CD4-positive, alpha-beta T cell (primary cell): Measurements from ENCODE around the gene SFMBT2. TPM values are rescaled to one million over a fixed set of nuclear protein-coding genes. Genes with fewer than 3 reads are reported as not detected.

ENCODE experiments used
- ATAC-seq: fragments of 200-7000 bp; cut with Tn5 transposase; one replicate; pipeline ENCODE4 v1.10.0; 2022; ENCODE audit warnings: mild to moderate bottlenecking; ENCODE audit not compliant: poor library complexity
- CTCF ChIA-PET: fragments of 350-600 bp; sonication (Branson Sonifier 250); formaldehyde crosslinking; loops from one replicate; lab custom pipeline; 2021; ENCODE audit warnings: antibody characterized with exemption, inconsistent platforms; lab: Charles Lee
- POLR2A ChIA-PET: fragments of 350-600 bp; sonication (Branson Sonifier 250); formaldehyde crosslinking; loops from one replicate; lab custom pipeline; 2021; ENCODE audit warnings: antibody characterized with exemption, inconsistent platforms; lab: Charles Lee
- DNase-seq, 14 experiments: peaks; one replicate each; pipeline ENCODE4 v3.0.0-alpha.2; 2013 to 2020; ENCODE audit warnings: mixed read lengths in 2 of 14
- H3K27ac ChIP-seq, 2 donors: one replicate each; pipeline versions ENCODE4 v1.5.1 to v1.7.0; 2013; ENCODE audit warnings: low read length in 2 of 2, low read depth in 1 of 2, mild to moderate bottlenecking in 1 of 2
- H3K27me3 ChIP-seq, 2 experiments: 1 replicate in 1 of 2; 2 replicates in 1 of 2; pipeline versions ENCODE4 v1.6.1 to v1.7.0; 2013; ENCODE audit warnings: low read length in 2 of 2, control low read depth in 1 of 2, mild to moderate bottlenecking in 1 of 2, moderate library complexity in 1 of 2; ENCODE audit not compliant: insufficient read depth in 2 of 2, control insufficient read depth in 1 of 2
- H3K36me3 ChIP-seq: one replicate; pipeline ENCODE4 v1.6.1; 2013; ENCODE audit warnings: low read length, control low read depth; ENCODE audit not compliant: insufficient read depth
- H3K4me1 ChIP-seq: one replicate; pipeline ENCODE4 v1.6.1; 2013; ENCODE audit warnings: low read length, control low read depth; ENCODE audit not compliant: insufficient read depth
- H3K4me3 ChIP-seq: one replicate; pipeline ENCODE4 v1.5.1; 2013; ENCODE audit warnings: mild to moderate bottlenecking, low read length, moderate library complexity
- H3K9me3 ChIP-seq, 2 experiments: 1 replicate in 1 of 2; 2 replicates in 1 of 2; pipeline versions ENCODE4 v1.6.1 to v1.7.0; 2013; ENCODE audit warnings: low read length in 2 of 2, mild to moderate bottlenecking in 2 of 2, control low read depth in 1 of 2, moderate library complexity in 1 of 2; ENCODE audit not compliant: control insufficient read depth in 1 of 2, insufficient read depth in 1 of 2
- H3K27ac Mint-ChIP-seq: one replicate; pipeline ENCODE4 v1.8.0; 2020; ENCODE audit warnings: mixed read lengths
- H3K27me3 Mint-ChIP-seq: one replicate; pipeline ENCODE4 v1.8.0; 2021; ENCODE audit warnings: mixed read lengths
- H3K36me3 Mint-ChIP-seq: one replicate; pipeline ENCODE4 v1.8.0; 2021; ENCODE audit warnings: low read depth, mixed read lengths
- H3K4me1 Mint-ChIP-seq: one replicate; pipeline ENCODE4 v1.8.0; 2021; ENCODE audit warnings: low read depth, mixed read lengths
- H3K4me3 Mint-ChIP-seq: one replicate; pipeline ENCODE4 v1.8.0; 2020; ENCODE audit warnings: mild to moderate bottlenecking, mixed read lengths
- H3K9me3 Mint-ChIP-seq: one replicate; pipeline ENCODE4 v1.8.0; 2020; ENCODE audit warnings: mixed read lengths
- intact Hi-C, 2 experiments: fragments of 100-400 bp; cut with DNase I in 1 of 2; cut with micrococcal nuclease in 1 of 2; formaldehyde crosslinking; loops; one replicate each; pipeline versions ENCODE4 v1.15.1 to v1.9.0; 2023 to 2025; cut with DNase I, micrococcal nuclease
- total RNA-seq, 174 experiments: library from RNA in 2 of 174; stranded (reverse) in 2 of 174; gene quantifications; one replicate each; pipeline ENCODE4 v1.2.3 and lab custom pipeline; 2021 to 2026
- TF ChIP-seq, protein P1 (sequence below): fragments of 200-600 bp; IDR thresholded peaks from one replicate; pipeline ENCODE4 v1.8.0; 2022; ENCODE audit warnings: antibody characterized with exemption, mild to moderate bottlenecking

The SFMBT2 gene
- total RNA-seq, 2 experiments from 2014 or later, result 41.0 to 42.0 TPM

DNA sequence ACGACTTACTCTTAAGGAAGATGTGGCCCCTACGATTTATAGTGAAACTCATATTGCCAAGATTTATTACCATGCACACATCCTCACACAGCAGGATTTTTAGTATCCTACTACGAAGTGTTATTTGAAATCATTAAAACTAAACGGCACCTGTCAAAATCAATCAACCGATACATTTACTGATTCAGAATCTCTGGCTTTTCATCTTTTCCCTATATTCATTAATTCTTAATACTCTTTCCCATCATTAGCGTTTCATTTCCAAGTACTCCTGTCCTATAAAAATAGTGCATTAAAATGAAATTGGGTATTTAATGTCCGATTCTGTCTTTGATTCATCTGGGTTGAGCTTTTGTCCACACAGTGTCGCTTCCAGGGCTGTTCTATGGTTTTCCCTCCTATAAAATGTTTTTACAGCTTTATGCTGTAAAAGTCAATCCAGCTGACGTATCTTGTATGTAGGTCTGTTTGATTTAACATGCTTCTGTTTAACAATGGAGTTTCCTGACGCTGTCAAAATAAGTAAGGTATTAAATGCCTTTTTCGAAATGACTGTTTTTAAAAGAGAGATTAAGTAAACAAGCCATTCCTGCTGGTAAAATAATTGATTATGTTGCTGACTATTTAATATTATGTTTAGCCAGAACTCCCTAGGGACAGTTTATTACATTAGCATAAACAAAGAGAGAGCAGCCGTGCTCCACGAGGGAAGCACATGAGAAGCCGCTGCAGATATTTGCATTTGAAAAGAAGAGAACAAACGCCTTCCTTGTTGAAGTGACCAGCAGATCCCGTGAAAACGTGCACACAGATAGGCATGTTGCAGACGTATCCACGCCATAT lies 22.3 kb upstream of the SFMBT2 start:
- Histone ChIP-seq H3K36me3 (no peaks in the 10 kb centered on the region), H3K9me3 (no peaks in the 10 kb centered on the region), H3K4me3 (no peak overlapping the region), H3K27ac (no peak overlapping the region), H3K27me3 (no peaks in the 10 kb centered on the region), H3K4me1 (no peaks in the 10 kb centered on the region)
- ChIA-PET CTCF (no interaction called here), POLR2A (no interaction called here)
- TF ChIP-seq, protein P1, sequence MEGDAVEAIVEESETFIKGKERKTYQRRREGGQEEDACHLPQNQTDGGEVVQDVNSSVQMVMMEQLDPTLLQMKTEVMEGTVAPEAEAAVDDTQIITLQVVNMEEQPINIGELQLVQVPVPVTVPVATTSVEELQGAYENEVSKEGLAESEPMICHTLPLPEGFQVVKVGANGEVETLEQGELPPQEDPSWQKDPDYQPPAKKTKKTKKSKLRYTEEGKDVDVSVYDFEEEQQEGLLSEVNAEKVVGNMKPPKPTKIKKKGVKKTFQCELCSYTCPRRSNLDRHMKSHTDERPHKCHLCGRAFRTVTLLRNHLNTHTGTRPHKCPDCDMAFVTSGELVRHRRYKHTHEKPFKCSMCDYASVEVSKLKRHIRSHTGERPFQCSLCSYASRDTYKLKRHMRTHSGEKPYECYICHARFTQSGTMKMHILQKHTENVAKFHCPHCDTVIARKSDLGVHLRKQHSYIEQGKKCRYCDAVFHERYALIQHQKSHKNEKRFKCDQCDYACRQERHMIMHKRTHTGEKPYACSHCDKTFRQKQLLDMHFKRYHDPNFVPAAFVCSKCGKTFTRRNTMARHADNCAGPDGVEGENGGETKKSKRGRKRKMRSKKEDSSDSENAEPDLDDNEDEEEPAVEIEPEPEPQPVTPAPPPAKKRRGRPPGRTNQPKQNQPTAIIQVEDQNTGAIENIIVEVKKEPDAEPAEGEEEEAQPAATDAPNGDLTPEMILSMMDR, result no peak
- DNase-seq (no peak), ATAC-seq (no peak)
- intact Hi-C loops, result no loop called here
- Mint-ChIP-seq H3K36me3 (no peaks in the 10 kb centered on the region), H3K4me1 (peaks cover 15% of the 10 kb centered on the region), H3K9me3 (no peaks in the 10 kb centered on the region), H3K27ac (no peak overlapping the region), H3K27me3 (no peaks in the 10 kb centered on the region), H3K4me3 (no peak overlapping the region)

DNA sequence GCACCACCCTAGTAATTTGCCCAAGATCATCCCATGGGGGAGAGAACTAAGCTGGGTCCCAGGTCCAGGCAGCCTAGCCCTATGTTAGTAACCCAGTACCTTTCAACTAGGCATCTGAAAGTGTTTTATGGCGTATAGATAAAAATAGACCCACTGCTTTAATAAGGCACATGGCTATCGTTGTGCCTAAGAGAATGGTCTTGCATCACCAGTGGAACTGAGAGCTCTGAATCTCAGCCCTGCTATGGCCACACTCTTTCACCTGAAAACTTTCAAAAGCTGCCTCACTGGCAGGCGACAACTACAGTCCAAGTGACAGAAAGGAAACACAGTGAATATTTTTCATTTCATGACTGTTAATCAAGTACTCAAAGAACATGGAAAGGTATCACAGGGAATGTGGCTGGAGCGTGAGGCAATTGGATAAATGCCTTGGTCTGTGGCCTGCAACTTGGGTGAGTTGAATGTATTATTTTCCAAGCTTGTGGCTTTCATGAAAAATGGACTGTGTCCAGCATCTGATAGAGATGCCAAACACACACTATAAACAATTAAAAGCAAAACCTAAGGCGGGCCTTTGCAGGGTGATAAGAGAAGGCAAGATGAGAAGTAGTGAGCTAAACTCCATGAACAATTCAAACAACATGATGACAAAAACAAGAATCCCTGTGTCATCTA lies 18.0 kb upstream of the SFMBT2 start:
- DNase-seq (no peak), ATAC-seq (no peak)
- intact Hi-C loops, result no loop called here
- Histone ChIP-seq H3K36me3 (no peaks in the 10 kb centered on the region), H3K27me3 (no peaks in the 10 kb centered on the region), H3K27ac (no peak overlapping the region), H3K4me1 (peaks cover 5% of the 10 kb centered on the region), H3K4me3 (no peak overlapping the region), H3K9me3 (no peaks in the 10 kb centered on the region)
- H3K4me3 Mint-ChIP-seq, result no peak overlapping the region
- TF ChIP-seq, protein P1, result no peak
- H3K9me3 Mint-ChIP-seq, result no peaks in the 10 kb centered on the region
- POLR2A ChIA-PET, result no interaction called here
- H3K27me3 Mint-ChIP-seq, result no peaks in the 10 kb centered on the region
- CTCF ChIA-PET, result interaction anchor here (0.8 kb wide), 1 partner anchor 96 kb away, joined by 3 read pairs; no protein-coding TSS in a partner anchor
- no peak overlapping the region for H3K27ac Mint-ChIP-seq
- peaks cover 22% of the 10 kb centered on the region for H3K4me1 Mint-ChIP-seq
- H3K36me3 Mint-ChIP-seq, result no peaks in the 10 kb centered on the region

DNA sequence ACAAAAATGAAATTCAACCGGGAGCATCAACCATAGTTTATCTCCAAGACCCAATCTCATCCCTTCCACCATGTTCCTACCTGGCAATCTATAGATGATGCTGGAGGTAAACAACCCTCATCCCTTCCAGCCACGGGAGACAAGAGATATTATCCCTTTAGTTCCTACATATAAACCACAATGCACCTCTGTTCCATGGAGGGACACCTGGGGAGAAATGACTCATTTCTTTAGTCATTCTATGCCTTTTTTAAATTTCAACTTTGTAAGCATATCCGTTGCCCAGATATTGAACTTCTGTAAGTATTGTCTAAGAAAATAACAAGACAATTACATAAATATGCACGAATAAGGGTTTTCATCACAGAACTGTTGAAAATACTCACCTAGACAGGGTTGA lies 15.5 kb upstream of the SFMBT2 start:
- ChIA-PET POLR2A (interaction anchor here (0.6 kb wide), 1 partner anchor 9 kb away, joined by 4 read pairs; no protein-coding TSS in a partner anchor), CTCF (interaction anchor here (1.4 kb wide), 1 partner anchor 9 kb away, joined by 3 read pairs; no protein-coding TSS in a partner anchor)
- intact Hi-C loops, result no loop called here
- Mint-ChIP-seq H3K4me1 (peaks cover 22% of the 10 kb centered on the region), H3K4me3 (no peak overlapping the region), H3K36me3 (no peaks in the 10 kb centered on the region), H3K9me3 (no peaks in the 10 kb centered on the region), H3K27ac (no peak overlapping the region), H3K27me3 (no peaks in the 10 kb centered on the region)
- DNase-seq, result no peak
- ATAC-seq, result no peak
- peaks cover 5% of the 10 kb centered on the region for H3K4me1 ChIP-seq
- TF ChIP-seq, protein P1, result no peak
- no peaks in the 10 kb centered on the region for H3K9me3 ChIP-seq
- H3K36me3 ChIP-seq, result no peaks in the 10 kb centered on the region
- no peaks in the 10 kb centered on the region for H3K27me3 ChIP-seq
- H3K4me3 ChIP-seq, result no peak overlapping the region
- H3K27ac ChIP-seq, result no peak overlapping the region
